GM19351 (cell line): ENCODE data around the gene MXRA7.

ENCODE experiments used
- ATAC-seq: cut with Tn5 transposase; IDR thresholded peaks from one replicate; pipeline ENCODE4 v1.9.1; 2021; ENCODE audit warnings: mild to moderate bottlenecking, moderate library complexity; ENCODE audit not compliant: unreplicated experiment

Gene MXRA7

DNA sequence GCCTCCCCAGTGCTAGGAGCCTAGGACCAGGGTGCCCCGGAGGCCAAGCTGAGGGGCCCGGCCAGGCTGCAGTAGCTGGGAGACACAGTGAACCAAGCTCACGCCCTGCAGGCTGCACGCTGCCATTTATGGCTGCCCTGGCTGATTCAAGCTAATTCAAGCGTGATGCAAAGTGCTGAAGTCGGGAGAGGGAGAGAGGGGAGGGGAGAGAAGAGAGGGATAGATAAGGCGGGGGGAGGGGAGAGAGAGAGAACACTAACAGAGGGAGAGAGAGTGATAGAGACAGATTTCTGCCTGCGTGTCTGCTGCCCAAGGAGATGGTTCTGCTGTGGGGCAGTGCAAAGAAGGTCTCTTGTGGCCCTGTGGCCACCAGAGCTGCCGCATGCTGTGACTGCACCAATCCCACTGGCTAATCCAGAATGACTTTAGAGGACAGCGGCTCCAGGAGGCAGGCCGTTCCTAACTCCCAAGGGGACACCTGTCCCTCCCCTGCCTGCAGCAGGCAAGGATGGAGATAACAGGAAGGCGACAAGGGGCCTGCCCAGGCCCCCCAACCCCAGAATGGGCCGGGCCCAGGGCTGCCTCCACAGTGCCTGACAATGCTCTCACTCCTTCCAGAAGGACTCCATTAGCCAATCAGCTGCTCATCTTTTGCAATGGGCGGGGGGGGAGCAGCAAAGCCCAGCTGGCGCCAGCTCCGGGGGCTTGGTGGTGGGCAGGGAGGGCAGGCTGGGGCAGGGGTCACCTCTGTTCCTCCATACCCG is 12.9 kb downstream of the MXRA7 start:
- ATAC-seq: no peak

DNA sequence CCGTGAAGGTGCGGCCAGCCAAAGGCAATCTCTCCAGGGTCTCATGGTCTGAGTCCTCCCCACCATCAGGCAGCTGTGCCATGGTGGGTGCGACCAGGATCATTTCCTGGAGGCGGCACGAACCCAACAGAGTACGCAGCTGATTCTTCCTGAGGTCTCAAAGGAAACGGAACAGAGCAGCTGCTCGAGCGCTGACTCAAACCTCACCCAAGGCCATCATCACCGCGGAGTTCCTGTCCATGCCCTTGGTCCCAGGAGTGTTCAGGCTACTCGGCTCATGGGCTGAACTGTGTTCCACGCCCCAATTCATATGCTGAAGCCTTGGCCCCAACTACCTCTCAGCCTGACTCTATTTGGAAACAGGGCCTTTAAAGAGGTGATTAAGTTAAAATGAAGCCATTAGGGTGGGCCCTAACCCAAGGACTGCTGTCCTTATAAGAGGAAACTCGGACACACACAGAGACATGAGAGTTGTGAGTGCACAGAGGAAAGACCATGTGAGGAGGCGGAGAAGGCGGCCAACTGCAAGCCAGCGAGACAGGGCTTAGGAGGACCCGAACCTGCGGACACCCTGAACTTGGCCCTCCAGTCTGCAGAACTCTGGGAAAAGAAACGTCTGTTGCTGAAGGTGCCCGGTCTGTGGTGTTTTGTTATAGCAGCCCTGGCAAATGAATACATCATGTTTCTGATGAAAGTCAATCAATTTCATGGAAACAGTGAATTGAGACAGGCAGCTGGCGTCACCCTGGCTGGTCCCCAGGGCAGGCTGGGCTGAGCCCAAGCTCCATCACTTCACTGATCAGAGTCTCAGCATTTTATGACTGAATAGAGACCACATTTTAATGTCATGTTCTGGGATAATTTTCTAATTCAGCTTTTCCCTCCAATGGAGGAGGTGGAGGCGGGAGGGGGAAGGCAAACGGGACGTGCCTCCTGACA is 13.7 kb downstream of the MXRA7 start:
- ATAC-seq: no peak

DNA sequence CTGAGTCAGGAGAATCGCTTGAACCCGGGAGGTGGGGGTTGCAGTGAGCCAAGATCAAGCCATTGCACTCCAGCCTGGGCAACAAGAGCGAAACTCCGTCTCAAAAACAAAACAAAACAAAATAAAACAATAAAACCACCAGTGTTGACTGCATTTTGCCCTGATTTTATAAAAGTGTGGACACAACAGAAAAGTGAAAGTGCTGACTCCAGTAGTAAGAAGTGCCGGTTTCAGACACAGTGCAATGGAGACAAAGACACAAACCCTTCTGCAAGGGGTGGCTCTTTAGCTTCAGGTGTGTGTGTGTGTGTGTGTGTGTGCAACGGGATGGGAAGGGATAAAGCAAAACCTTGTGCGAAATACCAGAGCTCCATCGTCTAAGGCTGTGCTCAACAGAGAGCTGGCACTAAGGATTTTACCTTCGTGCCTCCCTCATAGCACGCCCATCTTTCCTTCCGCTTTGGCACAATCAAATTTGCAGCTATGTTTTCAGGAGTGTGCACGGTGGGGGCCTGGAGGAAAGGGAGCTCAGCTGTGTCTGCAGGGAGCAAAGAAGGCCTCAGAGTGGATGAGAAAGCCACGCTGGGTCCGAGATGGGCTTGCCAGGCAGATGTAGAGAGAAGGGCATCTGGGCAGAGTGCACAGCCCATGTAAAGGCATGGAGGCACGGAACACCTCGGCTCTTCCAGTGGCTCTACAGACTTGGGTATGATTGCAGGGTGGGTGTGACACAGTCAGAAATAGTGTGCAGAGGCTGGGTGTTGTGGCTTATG is 15.5 kb downstream of the MXRA7 start:
- no peak for ATAC-seq

DNA sequence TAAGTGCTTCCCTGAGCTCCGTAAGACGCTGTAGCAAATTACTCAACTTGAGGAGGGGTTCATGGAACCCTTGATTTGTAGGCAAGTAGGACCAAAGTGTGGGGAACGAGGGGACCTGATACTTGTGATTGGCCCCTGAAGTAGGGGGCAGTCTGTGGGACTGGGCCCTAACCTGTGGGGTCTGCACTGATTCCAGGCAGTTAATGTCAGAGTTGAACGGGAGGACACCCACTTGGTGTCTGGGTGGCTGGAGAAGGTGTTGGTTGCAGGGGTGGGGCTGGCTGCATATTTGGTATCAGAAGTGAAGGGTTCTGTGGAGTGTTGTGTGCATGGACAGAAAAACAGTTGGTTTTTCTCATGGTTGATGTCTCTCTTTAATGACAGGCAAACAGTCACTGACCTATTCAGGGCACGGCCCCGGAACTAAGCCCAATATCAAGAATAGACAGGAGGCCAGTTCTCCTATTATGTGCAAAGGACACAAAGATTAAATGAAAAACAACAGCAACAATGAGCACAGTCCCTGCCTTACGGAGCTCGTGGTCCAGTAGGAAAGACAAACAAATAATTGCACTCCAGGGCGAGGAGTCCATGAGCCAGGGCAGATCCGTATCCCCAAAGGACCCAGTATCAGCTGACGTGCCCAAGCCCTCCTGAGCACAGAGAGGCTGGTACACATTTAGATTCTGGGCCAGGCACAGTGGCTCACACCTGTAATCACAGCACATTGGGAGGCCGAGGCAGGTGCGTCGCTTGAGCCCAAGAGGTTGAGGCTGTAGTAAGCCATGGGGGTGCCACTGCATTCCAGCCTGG is 19.2 kb downstream of the MXRA7 start:
- ATAC-seq: no peak

DNA sequence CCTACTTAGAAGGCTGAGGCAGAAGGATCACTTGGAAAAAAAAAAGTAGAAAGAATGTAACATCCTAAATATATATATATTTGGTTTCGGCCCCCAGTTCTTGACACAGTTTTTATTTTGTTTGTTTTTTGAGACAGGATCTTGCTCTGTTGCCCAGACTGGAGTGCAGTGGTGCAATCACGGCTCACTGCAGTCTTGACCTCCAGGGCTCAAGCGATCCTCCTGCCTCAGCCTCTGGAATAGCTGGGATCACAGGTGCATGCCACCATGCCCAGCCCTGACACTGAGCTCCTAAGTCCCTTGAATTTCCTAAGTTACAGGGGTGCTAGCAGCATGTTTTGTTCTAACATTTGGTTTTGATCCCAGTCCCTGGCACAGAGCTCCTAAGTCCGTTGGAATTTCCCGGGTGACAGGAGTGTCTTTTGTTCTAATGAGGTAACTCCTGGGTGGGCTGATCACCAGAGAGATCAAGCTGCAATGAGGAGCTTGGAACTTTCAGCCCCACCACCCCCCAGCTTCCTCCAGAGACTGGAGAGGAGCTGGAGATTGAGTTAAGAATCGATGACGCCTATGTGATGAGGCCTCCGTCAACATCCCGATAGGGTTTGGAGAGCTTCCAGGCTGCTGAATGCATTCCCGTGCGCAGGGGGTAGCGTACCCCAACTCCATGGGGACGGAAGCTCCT is 20.0 kb downstream of the MXRA7 start:
- ATAC-seq: no peak

DNA sequence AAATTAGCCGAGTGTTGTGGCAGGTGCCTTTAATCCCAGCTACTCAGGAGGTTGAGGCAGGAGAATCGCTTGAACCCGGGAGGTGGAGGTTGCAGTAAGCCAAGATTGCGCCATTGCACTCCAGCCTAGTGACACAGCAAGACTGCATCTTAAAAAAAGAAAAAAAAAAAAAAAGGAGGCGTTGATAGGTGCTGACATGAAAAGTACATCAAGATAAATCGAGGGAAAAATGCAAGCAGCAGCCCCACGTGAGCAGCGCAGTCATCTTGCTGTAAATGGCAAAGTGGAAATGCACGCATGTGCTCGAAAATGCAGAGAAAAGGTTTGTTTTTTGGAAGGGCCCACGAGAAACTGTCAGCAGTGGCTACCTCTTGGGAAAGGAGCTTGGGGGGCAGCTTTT is 20.9 kb downstream of the MXRA7 start:
- no peak for ATAC-seq

DNA sequence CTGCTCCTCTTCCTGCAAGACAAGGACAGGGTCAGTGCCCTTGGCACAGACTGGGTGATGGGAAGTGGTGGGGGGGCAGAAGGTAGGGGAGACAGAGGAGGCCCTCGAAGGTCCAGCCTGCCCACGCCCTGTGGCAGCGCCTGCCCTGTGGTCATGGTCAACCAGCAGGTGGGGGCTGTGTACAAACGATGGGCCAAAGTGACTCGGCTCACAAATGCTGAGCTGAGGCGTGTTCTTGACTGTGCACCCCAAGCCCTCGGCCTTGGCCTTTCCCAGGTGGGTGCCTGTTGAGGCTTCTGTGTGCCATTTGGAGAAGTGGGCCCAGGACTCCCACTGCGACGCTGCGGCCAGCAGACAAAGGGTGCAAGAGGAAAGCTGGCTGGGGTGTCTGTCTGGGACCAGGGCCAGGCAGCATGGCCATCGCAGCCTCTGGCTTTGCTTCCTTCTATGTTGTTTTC is 22.6 kb downstream of the MXRA7 start:
- no peak for ATAC-seq

DNA sequence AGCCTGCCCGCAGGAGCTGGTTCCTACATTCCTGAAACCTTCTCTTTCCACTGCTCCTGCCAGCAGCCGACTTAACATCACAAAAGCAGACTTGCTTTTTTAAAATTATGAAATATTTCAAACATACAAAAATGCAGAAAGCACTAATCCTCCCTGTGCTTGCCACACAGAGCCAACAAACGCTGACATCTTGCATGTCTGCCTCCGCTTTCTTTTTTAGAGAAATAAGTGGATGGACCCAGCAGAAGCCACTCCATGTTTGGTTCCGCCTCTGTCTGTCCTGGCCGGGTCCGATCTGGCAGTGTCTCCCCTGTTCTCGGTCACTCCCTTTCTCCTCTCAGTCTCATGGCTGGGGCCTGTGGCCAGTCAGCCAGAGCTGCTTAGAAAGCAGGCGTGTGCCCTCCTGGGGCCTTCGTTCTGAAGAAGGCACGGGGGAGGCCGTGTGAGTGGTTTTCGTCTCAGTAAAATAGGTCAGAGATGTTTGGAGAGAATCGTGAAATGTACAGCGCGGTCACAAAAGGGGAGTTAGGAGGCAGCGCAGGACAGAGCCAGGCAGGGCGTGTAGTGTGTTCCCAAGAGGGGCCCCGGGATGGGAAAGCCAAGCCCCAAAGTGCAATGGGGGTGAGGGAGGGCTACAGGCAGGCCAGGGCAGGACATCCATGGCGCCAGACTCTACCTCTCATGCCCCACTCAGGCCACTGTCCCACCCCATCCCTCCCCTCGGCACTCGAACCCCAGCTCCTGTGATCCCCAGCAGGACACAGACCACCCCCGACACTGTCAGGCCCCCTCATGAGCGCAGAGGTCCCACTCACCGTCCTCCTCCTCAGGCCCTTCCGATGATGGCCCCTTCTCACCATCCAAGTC is 23.2 kb downstream of the MXRA7 start:
- ATAC-seq: no peak

DNA sequence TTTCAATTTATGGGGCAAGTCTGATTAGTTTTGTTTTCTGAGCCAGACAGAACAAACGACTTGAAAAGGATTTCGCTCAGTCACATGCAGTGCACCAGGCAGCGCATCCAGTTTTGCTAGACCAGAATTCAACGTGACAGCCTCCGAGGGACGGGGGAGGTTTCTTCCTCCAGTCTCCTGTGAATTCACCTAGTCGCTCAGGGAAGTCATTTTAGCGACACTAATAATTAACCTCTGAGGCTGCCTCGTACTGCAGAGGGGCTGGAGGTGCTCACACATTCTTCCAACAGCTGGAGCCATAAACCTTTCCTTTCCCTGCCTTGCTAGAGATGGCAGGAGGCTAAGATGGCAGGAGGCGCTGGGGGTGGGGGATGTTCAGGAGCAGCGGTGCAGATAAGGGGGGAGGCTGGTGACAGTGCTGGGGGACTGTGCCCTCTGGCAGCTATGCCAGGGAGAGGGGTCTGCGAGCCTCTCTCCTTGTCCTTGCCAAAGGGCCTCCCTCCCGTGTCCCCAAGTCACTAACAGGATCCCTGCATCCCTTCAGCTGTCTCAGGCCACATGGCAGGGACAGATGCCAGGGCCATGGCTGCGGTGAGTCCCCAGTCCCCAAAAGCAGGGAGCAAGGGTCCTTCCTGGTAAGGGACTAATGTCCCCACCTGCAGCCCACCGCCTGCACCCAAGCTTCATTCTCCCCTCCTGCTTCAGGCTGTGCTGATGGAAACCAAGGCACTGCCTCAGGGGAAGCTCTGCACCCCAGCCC is 24.0 kb downstream of the MXRA7 start:
- no peak for ATAC-seq

DNA sequence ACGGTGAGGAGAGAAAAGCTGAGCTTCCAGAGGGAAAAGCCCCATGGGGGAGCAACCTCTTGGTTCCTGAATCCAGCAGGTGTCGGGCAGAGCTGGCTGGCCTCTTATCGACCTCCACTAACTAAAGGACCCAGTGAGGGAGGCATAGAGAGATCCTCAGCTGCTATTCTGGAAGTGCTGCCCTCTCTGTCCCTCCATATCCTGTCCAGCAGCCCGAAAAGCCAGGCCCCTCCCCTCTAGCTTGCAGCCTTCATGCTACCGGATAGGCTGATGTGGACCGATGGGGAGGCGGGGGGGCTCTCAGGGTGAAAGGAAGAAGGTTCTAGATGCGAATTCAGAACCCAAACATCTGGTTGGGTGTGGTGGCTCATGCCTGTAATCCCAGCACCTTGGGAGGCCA is 24.9 kb downstream of the MXRA7 start:
- no peak for ATAC-seq

DNA sequence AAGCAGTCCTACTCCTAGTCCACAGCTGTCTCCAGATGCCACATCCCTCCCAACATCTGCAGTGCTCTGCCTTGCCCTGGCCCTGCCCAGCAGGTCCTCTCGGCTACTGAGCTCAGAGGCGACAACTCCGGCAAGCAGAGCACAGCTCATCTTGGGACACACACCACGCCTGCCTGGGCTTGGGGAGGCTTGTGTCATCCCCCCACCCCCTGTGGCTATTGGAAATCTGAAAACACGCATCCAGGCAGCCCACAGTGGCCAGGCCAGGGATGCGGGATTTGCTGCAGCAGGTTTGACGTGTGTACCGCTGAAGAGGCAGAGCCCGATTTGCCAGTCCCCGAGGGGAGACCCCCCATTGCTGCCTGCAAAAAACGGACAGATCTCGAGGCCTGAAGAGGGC is 25.4 kb downstream of the MXRA7 start:
- ATAC-seq: no peak

DNA sequence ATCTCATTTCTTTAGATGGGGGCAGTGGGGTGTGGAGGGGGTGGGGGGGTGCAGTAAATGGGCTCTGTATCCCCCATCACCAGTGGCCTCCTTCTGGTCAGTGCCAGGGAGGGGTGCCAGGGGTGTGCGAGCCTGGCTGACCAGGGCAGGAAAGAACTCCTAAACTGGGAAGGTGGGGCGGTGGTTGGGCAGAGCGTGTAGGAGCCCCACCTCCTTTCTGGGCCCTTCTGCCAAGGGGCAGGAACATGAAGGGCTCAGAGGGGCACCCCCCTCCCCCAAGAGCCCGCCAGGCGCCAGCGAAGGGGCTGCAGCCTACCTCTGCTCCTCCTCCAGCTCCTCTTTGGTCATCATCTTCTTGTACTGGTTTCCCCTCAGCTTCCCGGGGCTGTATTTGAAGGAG is 26.0 kb downstream of the MXRA7 start:
- no peak for ATAC-seq

DNA sequence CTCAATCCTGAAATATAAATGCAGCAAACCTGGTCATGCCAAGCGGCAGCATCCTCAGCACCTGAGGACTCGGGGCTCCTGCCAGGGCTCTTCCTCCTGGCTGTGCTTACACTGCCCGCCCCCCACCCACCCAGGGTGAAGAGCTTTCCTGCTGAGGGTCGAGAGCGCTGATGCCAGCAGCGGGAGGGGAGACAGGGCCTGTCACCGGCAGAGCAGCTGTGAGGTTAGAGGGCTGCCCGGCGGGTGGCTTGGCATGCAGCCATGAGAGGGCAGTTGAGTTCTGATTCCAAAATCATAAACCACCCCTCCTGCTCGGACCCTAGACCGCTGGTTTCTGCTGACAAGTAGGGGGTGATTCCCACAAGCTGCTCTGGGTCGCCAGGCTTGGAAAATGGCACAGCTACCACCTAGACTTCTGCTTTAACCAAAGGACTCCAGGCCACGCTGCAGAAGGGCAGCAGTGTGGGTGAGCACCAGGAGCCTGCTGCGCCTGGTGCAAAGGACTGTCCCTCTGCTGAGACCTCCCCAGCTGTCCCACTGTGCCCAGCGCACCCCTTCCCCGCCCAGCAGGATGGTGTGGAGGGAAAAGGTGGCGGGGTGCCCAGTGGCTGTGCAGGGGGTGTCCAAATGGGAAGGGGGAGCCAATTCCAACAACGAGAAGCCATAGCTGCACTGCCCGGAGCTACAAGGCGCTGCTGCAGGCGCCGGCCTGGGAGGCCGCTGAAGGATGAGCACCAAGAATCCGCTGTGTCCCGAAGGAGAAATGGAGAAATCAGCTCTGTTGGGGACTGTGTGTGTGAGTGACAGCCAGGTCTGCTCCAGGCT is 26.6 kb downstream of the MXRA7 start:
- no peak for ATAC-seq

DNA sequence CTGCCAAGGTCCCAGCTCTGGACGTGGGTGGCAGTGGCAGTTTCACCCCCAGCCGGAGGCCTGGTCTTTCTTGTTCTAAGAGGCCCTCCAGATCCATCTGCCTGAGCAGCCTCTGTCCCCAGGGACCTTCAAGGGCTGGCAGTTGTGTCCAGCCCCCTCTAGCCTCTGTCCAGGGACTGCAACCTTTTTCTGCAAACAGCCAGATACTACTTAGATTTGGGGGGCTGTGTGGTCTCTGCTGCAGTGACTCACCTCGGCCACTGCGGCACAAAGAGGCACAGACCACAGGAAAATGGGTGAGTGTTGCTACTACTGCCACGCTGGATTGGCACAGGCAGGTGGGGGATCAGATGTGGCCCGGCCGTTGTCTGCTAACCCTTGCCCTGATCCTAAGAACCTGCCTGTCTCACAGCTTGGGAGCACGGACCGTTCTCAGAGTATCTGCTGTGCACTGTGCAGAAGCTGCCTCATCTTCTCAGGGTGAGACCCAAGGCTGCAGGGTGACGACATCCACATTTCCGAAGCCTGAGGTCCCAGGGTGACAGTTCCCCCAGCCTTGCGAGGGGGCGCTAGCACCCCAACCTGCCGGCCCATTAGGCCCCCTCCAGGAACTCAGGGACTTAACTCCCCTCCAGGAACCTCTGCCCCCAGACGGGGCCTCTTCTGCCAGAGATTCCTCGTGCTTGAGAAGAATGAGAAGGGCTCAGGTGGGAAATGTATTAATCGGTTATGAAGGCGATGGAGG is 27.6 kb downstream of the MXRA7 start:
- ATAC-seq: no peak

DNA sequence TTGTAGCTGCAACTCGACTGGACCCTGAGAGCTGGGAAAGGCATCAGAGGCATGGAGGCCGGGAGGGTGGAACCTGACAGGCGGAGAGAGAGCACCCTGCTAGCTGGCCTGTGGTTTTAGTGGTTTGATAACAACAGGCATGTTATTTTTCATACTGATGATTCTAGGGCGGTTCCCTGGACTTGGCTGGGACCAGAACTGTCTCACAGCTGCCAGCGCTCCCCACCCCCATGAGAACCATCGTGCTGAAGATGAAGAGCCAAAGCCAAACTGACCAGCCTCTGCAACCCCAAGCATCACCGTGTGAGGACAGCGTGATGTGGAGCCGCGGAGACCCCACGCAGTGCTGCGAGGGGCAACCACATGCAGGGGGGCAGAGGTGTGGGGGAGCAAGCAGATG is 28.5 kb downstream of the MXRA7 start:
- ATAC-seq: no peak

DNA sequence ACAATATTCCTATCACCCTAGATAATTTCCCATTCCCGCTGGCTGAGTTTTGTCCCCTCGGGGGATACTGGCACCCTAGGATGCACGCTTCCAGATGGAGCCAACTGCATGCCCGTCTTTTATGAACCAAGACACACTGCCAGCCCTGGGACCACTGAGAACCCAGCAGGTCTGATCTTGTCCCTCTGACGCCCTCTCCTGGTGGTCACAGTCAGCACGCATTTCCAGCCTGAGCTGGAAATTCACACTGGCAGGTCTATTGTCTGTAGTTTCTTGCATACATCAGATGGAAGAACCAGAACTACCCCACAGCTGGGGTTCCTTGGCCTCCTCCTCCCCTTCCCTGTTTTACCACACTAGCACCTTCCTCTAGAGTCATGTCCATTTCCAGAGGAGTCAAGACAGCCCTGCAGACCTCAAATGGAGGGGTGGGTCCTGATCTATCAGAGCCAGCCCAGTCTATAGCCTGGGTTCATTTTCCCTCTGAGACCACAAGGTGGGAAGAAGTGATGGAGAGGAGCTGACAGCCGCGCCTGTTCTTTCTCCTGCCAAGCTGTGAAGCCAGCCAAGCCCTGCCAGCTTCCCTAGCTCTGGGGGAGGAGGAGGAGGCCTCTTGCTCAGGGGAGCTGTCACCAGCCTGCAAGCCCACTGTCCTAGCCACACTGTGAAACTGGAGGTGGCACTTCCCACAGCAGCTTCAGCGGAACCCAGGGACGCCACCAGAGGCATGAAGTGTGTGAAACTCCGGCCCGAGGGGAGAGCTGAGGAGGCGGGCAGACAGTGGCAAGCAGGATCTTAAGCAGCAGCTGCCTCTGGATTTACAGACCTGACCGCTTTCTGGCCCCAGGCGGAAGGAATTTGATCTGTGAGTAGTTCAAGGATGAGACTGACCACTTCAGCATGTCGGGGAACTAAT is 29.3 kb downstream of the MXRA7 start:
- no peak for ATAC-seq
